HG03135 (cell line): ENCODE measurements around the gene GPATCH4.
A peak's percentile ranks its signal among the peaks of the same experiment; 100 is the strongest.
"Not testable (repeated sequence)": the region's sequence is repeated elsewhere in the genome, so short reads cannot be mapped to it uniquely, and the experiment has no call there.

Source experiments
- ATAC-seq: cut with Tn5 transposase; IDR thresholded peaks from one replicate; pipeline ENCODE4 v1.9.1; 2021; ENCODE audit warnings: mild to moderate bottlenecking, moderate library complexity; ENCODE audit not compliant: unreplicated experiment

GPATCH4 gene

DNA sequence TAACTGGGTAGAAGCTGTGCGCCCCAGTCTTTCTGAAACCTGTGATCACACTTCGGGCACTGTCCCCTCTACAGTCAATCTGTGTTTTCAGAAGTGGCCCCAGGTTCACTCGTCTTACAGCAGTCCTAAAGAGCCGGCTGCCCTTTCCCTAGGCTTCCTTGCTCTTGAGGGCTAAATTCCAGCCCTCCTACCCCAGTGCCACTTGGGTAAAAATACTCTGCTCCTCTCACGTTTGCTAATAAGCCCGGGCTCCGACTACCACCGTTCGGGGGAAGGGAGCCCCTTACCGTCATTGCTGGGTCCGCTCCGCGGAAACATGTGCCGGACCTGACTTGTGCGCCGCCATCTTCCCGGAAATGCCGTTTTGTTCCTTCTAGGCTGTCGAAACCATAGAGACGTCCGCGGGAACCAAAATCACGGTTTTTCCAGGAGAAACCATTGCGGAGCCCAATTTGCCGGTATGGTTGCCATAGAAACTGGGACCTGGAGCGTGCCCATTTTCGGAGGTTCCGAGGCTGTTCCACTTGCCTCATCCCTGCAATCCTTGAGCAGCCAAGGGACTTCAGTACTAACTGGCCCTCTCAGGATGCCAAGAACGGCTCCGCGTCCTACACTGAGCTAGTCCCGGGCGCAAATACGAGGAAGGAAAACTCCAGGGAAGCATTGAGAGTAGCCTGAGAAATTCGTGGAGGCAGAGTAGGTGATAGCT, at the start of gene GPATCH4:
TSS of gene GPATCH4 (minus strand) at position 358 of the 709 bp plus-strand sequence.
- ATAC-seq, result peak; percentile 48

DNA sequence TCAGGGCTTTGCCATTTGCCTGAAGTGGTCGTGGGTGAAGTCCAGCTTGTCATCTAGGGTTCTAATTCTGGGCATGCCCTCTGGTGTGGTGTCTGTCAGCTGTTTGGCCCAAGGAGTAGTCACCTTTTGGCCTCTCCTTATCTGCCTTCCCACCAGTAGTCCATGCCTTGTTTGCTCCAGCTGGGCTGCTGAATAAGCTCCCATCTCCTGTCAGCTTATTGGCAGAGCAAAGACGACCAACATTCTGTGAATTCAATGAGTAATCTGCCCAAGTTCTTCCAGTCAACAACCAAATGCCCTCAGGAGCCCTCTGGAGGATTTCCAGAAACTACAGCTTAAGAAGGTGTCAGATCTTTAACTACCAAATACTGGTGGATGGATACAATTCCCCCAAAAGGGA, 47.7 kb upstream of the GPATCH4 start:
- no peak for ATAC-seq

DNA sequence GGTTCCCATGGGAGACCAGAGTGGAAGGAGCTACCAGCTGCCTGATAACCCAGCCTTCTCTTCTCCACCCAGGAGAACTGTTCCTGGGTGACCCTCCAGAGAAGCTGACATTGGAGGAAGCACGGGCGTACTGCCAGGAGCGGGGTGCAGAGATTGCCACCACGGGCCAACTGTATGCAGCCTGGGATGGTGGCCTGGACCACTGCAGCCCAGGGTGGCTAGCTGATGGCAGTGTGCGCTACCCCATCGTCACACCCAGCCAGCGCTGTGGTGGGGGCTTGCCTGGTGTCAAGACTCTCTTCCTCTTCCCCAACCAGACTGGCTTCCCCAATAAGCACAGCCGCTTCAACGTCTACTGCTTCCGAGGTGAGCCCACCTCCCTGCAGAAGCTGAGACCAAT, 47.2 kb upstream of the GPATCH4 start:
- no peak for ATAC-seq

DNA sequence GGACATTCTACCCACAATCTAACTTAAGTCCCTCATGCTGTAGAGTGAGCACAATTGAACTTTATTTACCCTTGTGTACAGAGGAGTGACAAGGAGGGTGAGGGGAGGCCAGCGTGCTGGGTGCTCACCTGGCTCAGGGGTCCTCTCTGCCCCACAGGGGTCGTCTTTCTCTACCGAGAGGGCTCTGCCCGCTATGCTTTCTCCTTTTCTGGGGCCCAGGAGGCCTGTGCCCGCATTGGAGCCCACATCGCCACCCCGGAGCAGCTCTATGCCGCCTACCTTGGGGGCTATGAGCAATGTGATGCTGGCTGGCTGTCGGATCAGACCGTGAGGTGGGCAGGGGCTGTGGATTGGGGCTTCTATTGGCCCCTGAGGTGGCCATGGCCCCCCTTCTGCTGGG, 46.1 kb upstream of the GPATCH4 start:
- no peak for ATAC-seq

DNA sequence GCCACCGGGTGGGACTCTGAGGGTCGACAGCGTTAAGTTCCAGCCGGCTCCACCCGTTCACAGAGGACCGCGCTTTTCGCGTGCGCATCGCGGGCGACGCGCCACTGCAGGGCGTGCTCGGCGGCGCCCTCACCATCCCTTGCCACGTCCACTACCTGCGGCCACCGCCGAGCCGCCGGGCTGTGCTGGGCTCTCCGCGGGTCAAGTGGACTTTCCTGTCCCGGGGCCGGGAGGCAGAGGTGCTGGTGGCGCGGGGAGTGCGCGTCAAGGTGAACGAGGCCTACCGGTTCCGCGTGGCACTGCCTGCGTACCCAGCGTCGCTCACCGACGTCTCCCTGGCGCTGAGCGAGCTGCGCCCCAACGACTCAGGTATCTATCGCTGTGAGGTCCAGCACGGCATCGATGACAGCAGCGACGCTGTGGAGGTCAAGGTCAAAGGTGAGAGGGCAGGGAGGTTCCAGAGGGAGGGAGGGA, 45.5 kb upstream of the GPATCH4 start:
- ATAC-seq, result no peak

DNA sequence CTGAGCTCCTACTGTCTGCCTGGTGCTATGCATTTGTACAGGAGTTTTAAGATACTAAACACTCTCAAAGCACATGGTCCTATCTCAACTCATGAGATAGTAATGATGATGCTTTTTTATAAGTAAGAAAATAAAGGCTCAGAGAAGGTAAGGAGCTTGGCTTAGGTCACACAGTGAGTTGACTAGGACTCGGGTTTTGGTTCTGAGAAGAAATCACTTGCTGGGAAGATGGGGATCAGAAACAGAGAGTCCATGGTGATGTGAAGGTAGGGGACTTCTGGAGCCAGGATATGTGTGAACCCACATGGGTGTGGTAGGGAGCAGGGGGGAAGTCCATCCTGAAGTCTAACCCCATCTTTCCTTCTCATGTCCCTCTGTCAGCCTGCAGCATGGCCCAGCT, 44.4 kb upstream of the GPATCH4 start:
- no peak for ATAC-seq

DNA sequence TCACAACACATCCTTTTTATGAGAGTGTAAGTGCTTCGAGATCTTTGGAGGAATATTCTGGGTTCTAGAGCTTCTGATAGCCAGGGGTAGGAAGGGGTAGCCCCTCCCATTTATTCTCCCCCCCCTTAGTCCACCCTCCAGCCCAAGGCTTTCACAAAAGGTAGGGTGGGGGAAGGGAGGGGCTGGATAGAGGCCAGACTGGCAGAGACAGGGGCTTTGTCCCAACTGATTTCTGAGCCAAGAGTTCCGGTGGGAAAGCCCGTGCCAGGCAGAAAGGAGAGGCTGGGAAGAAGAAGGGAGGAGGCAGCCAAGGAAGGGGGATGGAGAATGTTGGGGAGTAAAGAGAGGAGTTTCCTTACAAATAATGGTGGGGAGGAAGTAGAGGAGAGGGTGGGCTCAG, 43.8 kb upstream of the GPATCH4 start:
- ATAC-seq, result no peak

DNA sequence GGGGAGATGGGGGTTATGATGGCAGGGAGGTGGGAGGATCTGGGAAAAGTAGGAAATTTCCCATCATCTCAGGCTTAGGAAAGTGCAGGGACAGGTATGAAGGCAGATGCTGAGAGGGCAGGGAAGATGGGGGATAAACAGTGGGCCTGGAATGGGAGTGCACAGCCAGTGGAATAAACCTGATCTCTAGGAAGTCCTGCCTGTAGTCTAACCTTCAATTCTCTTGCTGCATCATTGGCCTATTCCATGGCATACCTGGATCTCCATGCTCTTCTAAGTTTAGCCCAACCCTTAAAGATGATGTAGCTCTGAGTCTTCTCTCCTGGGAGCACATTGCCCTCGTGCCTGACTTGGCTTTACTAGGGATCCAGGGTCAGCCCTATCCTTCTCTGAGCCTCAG, 43.4 kb upstream of the GPATCH4 start:
- no peak for ATAC-seq

DNA sequence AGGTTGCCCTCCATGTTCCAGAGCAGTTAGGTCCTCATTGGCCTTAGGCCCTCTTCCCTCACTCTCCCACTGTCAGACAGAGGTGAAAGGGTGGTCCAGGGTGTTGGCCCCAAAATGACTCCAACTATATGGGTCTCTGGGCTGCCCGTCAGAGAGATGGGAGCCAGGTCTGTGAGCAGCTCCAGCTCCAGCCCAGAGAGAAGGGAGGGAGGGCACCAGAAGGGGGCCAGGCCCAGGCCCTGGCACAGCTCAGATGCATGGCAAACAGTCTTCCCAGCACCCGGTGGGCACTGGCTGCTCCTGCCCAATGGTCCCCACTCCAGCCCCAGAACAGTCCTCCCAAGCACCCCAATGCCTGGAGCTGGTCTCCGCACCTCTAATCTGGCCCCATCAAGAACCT, 42.9 kb upstream of the GPATCH4 start:
- no peak for ATAC-seq

DNA sequence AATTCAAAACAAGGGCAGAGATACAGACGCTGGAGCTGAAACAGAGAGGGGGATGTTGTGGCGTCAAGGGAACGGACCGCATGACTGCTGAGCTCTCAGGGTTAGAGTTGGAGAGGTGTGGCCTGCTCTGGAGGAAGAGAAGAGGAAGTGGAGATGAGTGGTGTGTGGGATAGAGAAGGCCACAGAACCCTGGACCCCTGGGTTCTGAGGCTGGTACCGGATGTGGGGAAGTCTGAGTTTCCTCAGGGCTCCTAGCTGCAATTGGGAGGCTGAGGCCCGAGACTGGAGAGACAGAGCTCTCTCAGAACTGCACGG, 42.5 kb upstream of the GPATCH4 start:
- peak; percentile 50 for ATAC-seq

DNA sequence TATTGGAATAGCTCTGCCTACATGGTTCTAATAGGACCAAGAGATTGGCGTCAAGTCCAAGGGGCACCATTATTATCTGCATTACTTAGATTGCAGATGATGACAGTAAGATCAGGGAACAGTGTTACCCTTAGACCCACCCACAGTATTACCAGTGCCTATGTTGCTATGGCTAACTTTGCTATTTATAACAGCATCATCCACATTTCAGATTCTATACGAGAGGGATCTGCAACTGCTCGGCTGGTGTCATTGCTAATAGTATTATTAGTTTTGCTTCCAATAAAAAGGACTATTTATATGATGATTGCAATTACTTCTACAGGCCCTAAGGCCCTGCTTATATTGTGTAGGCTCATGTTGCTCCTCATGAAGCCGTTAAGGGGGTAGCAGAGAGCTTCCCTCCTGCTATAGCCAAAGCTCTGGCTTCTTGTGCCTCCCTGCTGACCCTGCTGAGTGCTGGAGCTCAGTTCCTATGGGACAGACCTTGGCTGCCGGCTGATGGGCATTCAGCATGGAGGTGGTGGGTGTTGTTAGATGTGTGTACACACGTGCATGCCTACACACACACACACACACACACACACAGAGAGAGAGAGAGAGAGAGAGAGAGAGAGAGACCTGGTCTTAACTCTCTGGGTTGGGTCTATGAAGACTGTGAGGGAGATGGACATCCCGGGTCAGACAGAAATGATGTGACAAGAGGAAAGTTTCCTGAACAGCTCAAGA, 41.9 kb upstream of the GPATCH4 start:
- ATAC-seq, result no peak

DNA sequence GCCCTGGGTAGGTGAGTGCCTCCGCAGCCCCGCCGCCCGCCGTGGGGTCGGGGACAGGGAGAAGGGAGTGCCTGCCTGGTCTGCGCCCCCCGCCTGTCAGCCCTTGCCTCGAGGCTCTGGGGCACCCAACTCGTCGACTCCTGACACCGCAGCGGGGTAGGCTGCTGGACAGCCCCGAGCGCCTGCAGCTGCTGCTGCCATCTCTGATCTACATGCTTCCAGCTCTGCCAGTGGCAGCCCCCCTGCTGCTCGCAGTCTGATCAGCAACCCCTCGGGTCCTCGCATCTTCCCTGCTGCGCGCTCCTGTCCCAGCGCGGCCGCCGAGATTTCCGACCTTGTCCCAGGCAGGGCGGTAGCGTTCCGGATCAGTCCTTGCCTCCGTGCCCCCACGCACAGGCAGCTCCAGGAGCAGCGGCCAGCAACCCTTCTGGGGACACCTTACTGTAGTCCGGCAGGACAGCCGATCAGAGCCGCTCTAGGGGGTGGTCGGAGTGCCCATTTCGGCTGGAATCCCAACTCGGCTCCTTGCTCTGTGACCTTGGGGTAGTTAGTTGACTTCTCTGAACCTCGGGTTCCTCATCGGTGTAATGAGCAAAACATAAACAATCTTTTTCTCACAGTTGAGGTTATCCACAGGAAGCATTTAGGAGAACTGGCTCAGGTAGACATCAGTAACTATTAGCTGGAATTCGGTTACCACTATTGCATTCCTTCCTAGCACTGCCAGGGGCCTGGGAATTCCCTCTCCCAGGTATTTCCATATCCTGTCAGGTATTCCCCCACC, 41.2 kb upstream of the GPATCH4 start:
- no peak for ATAC-seq

DNA sequence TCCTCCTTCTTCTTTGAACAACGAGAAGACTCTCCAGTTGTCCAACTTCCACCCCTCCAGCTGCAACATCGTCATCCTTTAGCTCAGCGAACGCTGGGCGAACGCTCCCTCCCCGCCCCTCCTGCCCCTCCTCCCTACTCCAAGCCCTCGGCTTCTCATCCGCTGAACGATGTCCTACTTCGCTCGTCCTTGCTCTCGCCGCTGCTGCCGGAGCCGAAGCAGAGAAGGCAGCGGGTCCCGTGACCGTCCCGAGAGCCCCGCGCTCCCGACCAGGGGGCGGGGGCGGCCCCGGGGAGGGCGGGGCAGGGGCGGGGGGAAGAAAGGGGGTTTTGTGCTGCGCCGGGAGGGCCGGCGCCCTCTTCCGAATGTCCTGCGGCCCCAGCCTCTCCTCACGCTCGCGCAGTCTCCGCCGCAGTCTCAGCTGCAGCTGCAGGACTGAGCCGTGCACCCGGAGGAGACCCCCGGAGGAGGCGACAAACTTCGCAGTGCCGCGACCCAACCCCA, 40.5 kb upstream of the GPATCH4 start, which contains the start of gene BCAN:
TSS of gene BCAN (plus strand) at position 357 of the 504 bp plus-strand sequence. CDS start 3,938 bp downstream, outside the sequence.
- ATAC-seq, result no peak

DNA sequence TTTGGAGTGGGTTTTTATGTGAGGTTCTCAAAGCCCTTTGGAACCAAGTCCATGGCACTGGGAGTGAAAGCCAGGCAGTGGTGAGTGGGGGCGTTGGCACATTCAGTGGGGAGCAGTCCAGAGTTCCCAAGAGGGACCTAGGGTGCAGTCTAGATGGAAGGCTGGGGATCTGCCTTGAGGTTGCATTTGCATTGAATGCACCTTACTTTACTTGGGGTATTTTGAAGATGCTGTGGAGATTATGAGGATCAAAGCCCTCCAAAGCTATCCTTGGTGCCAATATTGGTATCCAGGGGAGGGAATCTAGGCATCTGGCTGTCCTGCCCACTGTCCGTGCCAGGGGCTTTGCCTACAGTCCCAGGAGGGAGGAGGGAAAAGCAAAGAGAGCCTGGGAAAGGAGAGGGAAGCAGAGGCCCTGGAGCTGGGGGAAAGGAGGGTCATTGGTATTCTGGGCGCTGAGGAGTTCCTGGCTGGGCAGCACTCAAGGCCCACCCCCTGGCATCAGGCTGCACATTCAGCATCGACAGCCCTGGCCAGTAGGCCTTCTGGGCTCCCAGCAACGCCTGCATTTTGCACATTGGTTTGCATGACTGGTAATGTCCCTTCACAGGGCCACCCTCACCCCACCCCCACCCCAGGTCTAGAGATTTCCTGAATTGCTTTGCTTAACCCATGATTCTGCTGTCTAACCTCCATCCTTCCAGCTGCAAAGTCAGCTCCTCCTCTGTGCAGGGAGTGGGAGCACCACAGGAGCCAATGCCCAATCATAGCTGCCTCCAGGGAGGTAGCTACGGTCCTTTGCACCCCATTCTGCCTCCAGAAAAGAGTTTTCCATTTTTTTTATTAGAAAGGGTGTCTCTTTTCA, 39.8 kb upstream of the GPATCH4 start:
- no peak for ATAC-seq

DNA sequence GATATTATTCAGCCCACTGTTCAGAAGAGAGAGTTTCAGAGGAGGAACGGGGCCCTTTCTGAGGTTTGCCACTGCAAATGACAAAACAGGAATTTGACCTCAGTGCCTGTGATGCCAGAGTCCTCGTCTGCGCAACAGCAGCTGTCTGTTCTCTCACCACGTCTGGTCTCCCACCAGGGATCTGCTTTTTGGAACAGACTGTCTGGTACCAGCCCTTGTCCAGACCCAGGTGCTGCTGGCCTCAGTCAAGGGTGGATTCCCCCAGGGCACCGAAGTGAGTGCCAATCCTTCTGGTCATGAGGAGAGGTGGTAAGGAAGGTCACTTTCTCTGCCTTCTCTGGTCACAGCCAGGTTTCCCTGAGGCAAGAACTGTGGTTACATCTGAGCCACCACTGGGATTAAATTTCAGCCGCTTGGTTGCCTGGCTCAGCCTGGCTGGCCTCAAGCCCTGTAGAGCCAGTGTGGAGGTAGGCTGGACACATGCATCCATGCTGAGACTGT, 38.4 kb upstream of the GPATCH4 start:
- no peak for ATAC-seq

DNA sequence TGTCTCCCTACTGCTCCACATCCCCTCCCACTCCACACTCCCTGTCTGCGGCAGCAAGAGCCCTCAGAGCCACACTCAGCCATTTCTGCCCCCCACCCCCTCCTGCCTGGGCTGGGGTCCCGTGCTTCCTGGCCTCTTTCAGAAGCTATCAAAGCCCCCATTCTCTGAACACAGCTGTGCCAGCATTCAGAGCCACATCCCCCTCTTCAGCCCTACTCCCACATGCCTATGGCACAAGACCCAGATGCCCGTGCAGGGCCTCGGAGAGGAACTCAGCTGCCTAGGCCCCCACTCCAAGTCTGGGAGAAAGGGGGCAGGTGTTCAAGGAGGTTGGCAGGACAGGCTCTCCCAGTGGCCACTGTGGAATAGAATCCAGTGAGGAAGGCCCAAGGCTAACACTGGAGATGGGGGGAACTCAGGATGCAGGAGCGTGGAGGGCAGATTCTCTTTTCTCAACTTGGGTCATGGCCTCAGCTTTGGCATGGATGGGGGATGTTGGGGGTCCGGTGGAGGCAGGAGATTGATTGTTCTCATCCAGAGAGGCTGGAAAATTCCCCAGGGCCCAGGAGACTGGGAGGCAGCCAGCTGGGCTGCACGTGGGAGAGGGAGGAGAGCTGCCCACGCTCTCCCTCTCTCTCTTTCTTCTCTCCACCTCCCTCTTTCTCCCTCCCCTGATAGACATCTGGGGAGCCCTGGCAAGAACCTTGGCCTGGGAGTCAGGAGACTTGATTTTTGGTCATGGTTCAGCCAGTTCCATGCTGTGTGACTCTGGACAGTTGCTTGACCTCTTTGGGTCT, 37.1 kb upstream of the GPATCH4 start:
- no peak for ATAC-seq

DNA sequence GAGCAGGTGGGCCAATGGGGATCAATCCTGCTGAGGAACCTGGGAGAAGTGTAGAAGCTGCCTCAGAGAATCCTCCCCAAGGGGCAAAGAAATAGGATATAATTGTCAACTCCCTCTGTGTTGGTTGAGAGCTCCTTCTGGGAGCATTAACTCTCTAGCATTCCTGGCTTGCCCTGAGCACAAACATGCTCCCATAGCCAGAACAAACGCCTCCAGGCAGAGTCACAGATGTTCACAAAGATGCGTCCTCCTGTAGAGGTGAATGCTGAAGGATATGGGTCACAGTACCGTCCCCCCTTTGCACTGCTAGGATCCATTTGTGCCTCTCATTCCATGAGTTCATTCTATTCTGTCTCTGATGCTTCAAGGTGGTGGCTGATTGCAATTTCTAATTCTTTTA, 31.1 kb upstream of the GPATCH4 start:
- ATAC-seq, result no peak

DNA sequence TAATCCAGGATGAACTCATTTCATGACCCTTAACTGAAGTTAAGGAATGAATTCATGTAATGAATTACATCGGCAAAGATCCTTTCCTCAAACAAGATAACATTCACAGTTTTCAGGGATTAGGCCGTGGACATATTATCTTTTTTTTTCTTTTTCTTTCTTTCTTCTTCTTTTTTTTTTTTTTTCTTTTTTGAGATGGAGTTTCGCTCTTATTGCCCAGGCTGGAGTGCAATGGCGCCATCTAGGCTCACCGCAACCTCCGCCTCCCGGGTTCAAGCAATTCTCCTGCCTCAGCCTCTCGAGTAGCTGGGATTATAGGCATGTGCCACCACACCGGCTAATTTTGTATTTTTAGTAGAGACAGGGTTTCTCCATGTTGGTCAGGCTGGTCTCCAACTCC, 29.9 kb upstream of the GPATCH4 start:
- ATAC-seq, result not testable (repeated sequence)

DNA sequence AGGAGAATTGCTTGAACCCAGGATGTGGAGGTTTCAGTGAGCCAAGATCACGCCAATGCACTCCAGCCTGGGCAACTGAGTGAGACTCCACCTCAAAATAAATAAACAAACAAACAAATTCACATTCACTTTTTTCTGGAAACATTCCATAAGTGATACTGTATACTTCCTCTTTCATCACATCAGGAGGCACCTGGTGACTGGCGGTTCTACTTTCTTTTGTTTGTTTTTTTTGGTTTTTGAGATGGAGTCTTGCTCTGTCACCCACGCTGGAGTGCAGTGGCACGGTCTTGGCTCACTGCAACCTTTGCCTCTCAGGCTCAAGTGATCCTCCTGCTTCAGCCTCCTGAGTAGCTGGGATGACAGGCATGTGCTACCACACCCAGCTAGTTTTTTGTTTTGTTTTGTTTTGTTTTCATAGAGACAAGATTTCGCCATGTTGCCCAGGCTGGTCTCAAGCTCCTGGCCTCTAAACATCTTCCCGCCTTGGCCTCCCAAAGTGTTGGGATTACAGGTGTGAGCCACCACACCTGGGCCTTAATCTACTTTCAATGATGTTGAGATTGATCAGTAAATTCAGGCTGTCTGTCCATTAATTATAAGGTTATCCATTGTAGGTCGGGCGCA, 28.7 kb upstream of the GPATCH4 start:
- ATAC-seq, result no peak
